Measurements from ENCODE around the gene OLA1. TPM values are rescaled to one million over a fixed set of nuclear protein-coding genes. Genes with fewer than 3 reads are reported as not detected.

Gene OLA1
- polyA plus RNA-seq, 1 experiment = 36.7 TPM

DNA sequence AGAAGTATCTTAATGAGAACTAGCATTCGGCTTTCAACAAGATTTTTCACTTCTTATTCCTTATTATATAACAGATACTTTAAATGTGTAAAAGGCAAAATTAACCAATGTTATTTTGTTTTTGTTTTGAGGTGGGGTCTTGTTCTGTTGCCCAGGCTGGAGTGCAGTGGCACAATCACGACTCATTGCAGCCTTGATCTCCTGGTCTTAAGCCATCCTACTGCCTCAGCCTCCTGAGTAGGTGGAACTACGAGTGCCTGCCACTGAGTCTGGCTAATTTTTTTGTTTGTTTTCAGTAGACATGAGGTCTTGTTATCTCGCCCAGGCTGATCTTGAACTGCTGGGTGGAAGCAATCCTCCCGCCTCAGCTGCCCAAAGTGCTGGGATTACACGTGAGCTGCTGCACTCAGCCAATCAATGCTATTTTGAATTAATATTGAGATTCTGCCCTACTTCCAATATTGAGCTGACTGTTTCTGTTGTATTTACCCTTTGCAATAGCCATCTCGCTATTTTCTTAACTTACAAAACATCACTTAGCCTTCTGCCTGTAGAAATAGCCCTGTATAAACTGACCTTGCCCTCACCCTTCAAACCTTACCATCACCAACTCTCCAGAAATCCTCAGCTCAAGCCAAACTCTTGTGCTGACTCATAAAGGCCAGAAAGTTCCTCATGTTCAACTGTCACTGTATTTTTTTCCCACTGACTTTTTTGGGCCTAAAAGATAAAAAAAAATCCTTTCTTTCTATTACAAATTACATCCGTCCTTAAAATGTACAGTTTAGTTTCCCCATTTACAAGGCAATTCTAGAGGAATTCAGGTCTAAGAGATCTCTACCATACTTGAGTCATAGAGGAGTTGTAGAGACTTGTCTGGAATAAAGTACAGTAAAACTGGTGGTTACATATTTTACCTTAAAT is 94.3 kb downstream of the OLA1 start:
- TF ChIP-seq, protein P1, sequence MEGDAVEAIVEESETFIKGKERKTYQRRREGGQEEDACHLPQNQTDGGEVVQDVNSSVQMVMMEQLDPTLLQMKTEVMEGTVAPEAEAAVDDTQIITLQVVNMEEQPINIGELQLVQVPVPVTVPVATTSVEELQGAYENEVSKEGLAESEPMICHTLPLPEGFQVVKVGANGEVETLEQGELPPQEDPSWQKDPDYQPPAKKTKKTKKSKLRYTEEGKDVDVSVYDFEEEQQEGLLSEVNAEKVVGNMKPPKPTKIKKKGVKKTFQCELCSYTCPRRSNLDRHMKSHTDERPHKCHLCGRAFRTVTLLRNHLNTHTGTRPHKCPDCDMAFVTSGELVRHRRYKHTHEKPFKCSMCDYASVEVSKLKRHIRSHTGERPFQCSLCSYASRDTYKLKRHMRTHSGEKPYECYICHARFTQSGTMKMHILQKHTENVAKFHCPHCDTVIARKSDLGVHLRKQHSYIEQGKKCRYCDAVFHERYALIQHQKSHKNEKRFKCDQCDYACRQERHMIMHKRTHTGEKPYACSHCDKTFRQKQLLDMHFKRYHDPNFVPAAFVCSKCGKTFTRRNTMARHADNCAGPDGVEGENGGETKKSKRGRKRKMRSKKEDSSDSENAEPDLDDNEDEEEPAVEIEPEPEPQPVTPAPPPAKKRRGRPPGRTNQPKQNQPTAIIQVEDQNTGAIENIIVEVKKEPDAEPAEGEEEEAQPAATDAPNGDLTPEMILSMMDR (IDR thresholded peaks at IDR 0.05; ENCODE audit: insufficient read depth, low read depth, low read length) = no peak
- Histone ChIP-seq H3K27me3 (ENCODE audit: control insufficient read depth, insufficient read depth, low read length) (no peaks in the 10 kb centered on the region), H3K4me3 (ENCODE audit: low read depth, low read length) (no peak overlapping the region), H3K36me3 (ENCODE audit: control insufficient read depth, insufficient read depth, low read length) (no peaks in the 10 kb centered on the region)
- DNase-seq (ENCODE audit: low read depth) = peak; percentile 10
- POLR2A ChIA-PET = no interaction called here
- CTCF ChIA-PET = interaction anchor here (1.3 kb wide), 1 partner anchor 95 kb away, joined by 4 read pairs; the partner anchor contains the start of gene OLA1

DNA sequence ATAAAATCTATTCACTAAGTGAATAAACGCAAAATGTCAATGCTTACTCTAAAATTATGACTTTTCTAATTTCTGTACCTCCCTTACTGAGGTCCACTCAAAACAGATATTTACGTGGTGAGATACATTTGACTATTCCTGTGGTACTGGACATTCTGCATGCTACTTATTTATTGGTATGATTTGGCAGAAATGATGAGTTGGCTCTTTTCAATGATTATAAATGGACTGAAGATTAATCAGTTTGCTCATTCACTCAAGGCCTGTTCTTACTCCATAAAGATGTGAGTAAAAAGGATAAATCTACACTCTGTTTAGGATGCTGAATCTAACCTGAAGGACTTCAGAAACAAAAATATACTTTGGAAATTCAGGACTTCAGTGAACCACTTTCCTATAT is 98.8 kb downstream of the OLA1 start:
- CTCF ChIA-PET = no interaction called here
- Histone ChIP-seq H3K36me3 (ENCODE audit: control insufficient read depth, insufficient read depth, low read length) (no peaks in the 10 kb centered on the region), H3K27me3 (ENCODE audit: control insufficient read depth, insufficient read depth, low read length) (no peaks in the 10 kb centered on the region), H3K4me3 (ENCODE audit: low read depth, low read length) (no peak overlapping the region)
- no peak for DNase-seq (ENCODE audit: low read depth)
- TF ChIP-seq, protein P1 (IDR thresholded peaks at IDR 0.05; ENCODE audit: insufficient read depth, low read depth, low read length) = no peak
- POLR2A ChIA-PET = no interaction called here

DNA sequence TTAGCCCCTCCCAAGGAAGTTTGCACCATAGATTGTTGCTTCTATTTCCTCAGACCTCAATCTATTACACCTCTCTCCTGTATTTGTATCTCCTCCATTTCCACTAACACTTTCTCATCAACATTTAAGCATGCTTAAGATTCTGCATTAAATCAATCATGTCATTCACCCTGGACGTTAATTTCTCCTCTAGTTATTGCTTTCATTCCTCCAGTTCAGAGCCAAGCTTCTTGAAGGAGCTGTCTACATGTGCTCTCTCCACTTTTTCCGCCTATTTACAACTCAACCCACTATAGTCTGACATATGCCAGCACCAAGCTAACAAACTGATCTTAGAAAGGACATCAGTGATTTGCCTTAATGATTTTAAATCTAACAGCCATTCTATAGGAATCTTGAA is 99.5 kb downstream of the OLA1 start:
- ChIA-PET CTCF (no interaction called here), POLR2A (no interaction called here)
- H3K36me3 ChIP-seq (ENCODE audit: control insufficient read depth, insufficient read depth, low read length) = no peaks in the 10 kb centered on the region
- DNase-seq (ENCODE audit: low read depth) = no peak
- TF ChIP-seq, protein P1 (IDR thresholded peaks at IDR 0.05; ENCODE audit: insufficient read depth, low read depth, low read length) = no peak
- no peaks in the 10 kb centered on the region for H3K27me3 ChIP-seq (ENCODE audit: control insufficient read depth, insufficient read depth, low read length)
- no peak overlapping the region for H3K4me3 ChIP-seq (ENCODE audit: low read depth, low read length)

DNA sequence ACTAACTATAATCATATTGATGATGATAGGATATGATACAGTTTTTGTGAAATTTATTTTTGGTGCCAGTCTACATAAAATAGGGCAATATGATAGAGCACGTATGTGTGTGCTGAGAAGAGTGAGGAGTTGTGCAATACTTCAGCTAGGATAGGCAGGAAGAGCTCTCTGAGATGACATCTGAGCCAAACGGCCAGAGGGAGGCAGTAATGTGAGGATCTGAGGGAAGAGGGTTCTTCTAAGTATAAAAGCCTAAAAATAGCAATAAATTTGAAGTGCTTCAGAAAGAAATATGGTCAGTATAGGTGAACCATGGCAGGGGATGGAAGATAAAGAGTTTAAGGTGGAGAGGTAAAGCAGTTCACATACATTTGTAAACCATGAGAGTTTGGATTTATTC is 102.5 kb downstream of the OLA1 start:
- no peak for DNase-seq (ENCODE audit: low read depth)
- POLR2A ChIA-PET = no interaction called here

DNA sequence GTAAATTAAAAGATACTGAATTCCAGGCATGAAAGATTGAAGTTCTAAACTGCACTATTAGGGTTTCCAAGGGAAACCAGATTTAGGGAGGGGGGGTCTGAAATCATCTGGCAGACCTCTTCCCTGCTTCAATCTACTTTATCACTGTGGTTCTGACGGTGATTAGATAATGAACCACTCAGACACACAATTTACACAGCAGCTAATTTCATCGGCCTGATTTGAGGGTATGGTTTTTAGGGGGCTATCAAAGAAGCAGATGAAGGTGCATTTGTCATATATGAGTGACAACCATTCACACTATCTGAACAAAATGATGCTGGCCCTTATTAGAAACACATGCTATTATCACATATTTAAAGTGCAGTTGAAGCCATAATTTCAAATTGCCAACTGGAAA is 106.0 kb downstream of the OLA1 start:
- POLR2A ChIA-PET = no interaction called here
- DNase-seq (ENCODE audit: low read depth) = no peak
- Histone ChIP-seq H3K27me3 (ENCODE audit: control insufficient read depth, insufficient read depth, low read length) (no peaks in the 10 kb centered on the region), H3K4me3 (ENCODE audit: low read depth, low read length) (no peak overlapping the region), H3K36me3 (ENCODE audit: control insufficient read depth, insufficient read depth, low read length) (0 out of 2 replicates have a peak, but pooled peaks cover 1% of the 10 kb centered on the region)
- TF ChIP-seq, protein P1 (IDR thresholded peaks at IDR 0.05; ENCODE audit: insufficient read depth, low read depth, low read length) = no peak
- CTCF ChIA-PET = interaction anchor here (1.5 kb wide), 1 partner anchor 9 kb away, joined by 4 read pairs; no protein-coding TSS in a partner anchor

More for the DNA sequence above, 102.5 kb downstream of the OLA1 start:
- Histone ChIP-seq H3K36me3 (ENCODE audit: control insufficient read depth, insufficient read depth, low read length) (no peaks in the 10 kb centered on the region), H3K4me3 (ENCODE audit: low read depth, low read length) (no peak overlapping the region), H3K27me3 (ENCODE audit: control insufficient read depth, insufficient read depth, low read length) (no peaks in the 10 kb centered on the region)
- TF ChIP-seq, protein P1 (IDR thresholded peaks at IDR 0.05; ENCODE audit: insufficient read depth, low read depth, low read length) = no peak
- CTCF ChIA-PET = interaction anchor here (0.6 kb wide), 1 partner anchor 149 kb away, joined by 4 read pairs; no protein-coding TSS in a partner anchor

Data from BJ (cell line).